Dedifferentiated amniotic fluid mesenchymal stem cell (primary cell): ENCODE measurements around the gene MYOM3.

Experiments
- DNase-seq: peaks from one replicate; pipeline ENCODE4 v3.0.0-alpha.2; 2016; ENCODE audit errors: extremely low spot score

The MYOM3 gene

DNA sequence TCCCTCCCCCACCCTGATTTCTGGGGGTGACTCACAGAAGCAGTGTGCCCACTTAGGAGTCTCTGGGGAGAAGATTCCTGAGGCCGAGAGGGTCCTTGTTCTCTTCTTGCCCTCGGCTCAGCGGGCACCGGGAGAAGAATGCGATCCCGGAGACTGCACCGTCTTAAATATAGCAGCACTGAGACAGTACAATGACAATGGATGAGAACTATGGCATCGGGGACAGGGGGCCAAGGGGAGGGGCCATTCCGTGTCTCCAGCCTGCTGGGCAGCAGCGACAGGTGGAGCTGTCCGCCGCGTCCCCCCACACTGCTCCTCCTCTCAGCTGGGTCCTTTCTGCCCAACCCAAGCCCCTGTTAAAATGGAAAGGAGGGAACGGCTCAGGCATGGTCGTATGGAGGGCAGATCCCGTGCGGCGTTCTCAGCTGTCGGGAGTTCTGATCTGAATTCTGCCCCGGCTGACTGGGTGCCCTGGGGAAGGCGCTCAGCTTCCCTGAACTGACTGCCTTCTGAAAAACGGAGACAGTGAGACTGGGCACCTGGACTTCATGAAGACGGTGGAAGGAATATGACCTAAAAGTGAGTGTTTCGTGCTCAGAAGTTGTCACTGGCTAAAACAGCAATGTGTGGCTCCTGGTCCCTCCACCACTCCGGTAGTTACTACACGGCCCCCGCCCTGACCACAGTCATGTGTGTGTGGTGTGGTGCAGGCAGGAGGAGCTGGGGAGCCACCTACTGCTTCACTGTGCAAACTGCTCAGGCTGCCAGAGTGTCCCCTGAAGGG, at the start of gene MYOM3:
Gene MYOM3 (minus strand): TSS at position 140 of the 784 bp plus-strand sequence. CDS start 3,499 bp downstream, outside the sequence.
- no peak for DNase-seq

DNA sequence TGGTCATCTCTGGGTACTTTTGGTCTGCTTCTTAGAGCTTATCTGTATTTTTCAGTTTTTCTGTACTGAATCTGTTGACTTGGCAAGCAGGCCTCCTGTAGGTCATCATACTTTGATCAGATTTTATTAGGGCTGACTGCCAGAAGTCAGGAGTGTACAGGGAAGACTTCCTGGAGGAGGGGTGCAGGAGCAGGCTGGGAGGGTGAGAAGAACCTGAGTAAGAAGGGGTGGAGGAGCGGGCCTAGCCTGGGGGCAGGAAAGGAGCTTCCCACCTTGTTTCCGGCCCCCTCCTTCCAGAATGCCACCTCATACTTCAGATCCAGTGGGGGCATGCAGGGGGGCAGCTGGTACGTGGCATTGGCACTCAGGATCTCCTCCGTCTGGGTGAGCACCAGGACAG, 49.3 kb upstream of the MYOM3 start:
- no peak for DNase-seq

GRCh38 chr1:24159366-24159765, 47.4 kb upstream of the MYOM3 start:
- DNase-seq: no peak

- no peak for DNase-seq
These were observed 46.1 kb upstream of the MYOM3 start for GRCh38 chr1:24157918-24158481.

- DNase-seq: no peak
These were observed 44.8 kb upstream of the MYOM3 start for GRCh38 chr1:24156542-24157260.

DNA sequence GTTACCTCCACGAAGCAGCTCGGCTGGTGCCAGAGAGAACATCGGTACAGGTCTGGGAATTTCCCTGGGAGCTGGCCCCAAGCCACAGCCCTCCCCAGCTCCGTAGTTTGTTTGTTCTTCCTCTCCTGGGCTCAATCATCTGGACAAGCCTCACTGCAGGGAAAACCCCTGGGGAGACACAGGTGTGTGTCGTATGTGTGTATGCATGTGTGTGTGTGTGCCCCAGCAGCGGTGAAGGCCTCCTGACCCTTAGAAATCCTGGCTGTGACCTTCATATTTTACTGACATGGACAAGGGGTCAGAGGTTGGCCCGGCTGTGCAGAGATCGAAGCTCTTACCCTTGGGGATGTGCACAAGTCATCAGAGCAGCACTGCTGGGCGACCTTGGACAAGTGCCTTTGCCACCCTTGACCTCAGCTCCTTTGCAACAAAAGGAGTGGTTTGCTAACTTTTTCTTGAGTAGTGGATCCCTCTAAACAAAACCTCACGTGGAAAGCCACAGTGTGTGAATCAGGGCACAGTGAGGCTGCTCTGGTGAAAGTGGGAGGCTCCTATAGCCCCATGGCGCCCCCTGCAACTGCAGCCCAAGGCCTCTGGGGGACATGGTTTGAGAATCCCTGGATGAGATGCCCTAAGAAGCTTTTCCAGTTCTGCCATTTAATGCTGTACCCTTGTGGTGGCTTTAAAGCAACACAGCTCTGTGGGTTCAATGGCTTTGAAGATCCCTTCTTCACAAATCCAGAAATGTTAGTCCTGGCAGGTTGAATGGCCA, 43.3 kb upstream of the MYOM3 start:
- DNase-seq: no peak

GRCh38 chr1:24154215-24154614, 42.3 kb upstream of the MYOM3 start:
- DNase-seq: no peak

DNA sequence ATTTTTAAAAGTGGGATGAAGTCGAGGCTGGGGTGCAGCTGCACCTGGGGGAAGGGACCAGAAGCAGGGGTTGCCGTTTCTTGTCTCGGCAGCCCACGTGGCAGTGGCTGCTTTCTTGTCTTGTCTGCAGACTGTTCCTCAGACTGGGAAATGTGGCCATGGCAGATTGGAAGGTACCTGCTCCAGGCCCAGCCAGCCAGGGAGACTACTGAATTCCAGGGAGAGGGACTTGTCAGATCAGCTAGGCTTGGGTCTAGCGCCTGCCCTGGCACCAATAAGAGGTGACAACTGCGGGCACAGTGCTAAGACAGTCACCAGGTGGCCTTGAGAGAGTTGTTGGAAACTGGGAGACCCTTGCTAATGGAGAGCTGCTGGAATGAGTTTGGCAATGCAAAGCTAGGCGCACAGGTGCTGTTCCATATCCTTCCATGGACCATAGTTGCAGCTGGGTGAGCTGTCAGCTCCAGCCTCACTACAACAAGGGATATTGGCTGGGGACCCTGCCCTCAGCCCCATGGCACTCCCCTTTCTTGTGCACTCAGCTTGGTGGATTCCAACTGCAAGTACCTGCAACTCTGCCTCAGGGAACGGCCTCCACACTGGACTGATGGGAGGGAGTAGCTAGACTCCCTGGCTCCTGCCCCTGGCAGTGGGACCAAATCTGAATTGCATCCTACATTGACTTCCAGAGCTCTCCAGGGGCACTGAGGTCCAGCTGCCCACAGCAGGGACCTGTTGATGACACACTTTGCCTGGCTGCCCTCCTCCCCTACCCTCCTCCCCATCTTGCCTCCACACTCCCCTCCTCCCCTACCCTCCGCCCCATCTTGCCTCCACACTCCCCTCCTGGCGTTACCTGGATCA, 40.9 kb upstream of the MYOM3 start:
- no peak for DNase-seq

DNA sequence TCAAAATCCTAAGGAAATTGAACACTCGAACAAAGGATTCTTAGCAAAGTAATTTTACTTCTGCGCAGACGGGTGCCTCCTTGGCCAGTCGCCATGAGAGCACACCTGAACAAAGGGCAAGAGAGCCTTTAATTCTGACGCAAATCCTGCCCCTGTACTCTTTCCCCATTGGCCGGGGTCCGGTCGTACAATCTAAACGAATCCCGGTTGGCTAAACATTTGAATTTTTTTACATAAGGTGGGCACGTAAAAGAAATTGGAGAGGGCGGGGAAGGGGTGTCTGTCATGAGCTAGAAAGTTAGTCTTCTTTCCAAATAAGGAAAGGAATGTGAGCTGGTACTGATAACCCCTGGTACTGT, 39.2 kb upstream of the MYOM3 start:
- no peak for DNase-seq

- peak; percentile 52 for DNase-seq
These were observed 38.6 kb upstream of the MYOM3 start for GRCh38 chr1:24150234-24151174.

DNA sequence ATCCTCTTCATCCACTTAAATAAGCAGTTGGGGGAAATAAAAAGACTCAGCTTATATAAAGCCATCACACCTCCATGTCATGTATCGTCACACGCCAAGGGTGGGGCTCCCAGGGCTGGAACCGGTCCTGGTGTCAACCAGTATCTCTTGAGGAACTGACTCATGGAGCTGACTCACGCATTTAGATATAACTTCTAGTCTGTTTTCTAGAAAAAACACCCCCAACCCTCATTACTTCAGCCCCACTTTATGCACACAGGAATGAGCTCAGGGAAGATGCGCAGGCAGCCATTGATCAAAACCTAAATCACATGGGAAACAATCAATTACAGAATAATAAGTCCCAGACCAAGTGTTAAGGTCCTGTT, 37.9 kb upstream of the MYOM3 start:
- no peak for DNase-seq

DNA sequence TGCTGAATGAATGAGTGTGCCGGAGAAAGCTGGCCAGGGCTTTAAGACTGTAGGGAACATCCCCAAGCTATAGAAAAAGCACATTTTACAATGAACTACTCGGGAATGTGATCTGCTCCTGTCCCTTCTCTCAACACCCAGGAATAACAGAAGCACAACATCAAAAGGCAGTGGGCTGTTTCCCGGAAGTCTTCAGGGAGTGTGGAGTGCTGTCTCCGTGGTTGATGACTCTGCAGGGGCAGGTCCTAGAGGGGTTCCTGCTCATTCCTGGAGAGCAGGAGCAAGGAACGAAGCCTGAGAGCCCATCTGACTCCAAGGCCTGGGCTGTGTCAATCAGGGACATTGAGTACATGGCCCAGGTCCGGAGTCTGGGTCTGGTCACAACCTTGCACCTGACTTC, 35.9 kb upstream of the MYOM3 start:
- no peak for DNase-seq

- DNase-seq: no peak
These were observed 35.3 kb upstream of the MYOM3 start for GRCh38 chr1:24147194-24147593.

- DNase-seq: no peak
These were observed 30.9 kb upstream of the MYOM3 start, which contains the start of gene IL22RA1 for GRCh38 chr1:24142546-24143534. Gene IL22RA1 (minus strand): TSS chr1:24143140. CDS start chr1:24143082, 58 bp downstream.

GRCh38 chr1:24141311-24141997, 29.5 kb upstream of the MYOM3 start:
- DNase-seq: no peak

DNA sequence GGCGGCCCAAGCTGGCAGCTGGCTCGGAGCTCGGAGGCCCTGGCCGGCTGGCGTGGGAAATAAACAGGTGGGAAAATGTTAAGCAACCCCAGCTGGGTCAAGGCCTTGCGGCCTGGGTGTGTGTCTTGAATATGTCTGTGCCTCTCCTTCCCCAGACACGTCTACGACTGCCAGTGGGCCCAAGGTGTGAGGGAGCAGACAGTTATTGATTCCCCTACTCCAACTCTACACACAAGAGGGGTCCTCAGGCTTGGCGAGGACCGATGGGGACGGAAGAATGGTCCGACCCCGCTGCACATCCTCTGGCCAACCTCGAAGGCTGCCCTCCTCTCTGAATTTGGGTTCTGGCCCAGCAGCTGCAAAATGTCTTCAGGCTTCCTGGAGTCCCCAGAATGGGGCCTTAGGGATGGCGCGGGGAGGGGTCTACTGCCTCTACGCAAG, 28.8 kb upstream of the MYOM3 start:
- no peak for DNase-seq

DNA sequence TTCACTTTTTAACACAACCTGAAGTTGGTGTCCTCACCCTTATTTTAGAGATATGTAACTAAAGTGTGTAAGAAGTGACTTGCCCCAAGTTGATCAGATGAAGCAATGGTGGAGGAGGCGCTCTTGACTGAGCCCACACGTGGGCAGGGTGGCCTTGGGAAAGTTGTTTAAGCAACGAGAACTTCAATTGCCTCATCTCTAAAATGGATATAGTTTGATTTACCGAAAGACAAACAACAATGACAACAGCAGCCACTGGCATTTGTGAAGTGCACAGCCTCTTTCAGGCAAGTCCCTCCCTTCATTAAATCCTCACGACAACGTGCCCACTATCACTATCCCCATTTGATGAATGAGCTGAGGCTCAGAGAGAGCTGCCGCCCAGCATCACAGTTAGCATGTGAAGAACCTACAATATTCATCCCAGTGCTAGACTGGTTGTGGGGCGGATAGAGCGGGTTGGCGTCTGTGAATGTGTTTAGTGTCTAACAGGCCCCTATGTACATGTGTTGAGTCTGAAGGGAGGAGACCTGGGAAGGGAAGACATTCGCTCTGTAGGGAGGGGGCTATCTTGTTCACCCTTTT, 28.0 kb upstream of the MYOM3 start:
- no peak for DNase-seq

DNA sequence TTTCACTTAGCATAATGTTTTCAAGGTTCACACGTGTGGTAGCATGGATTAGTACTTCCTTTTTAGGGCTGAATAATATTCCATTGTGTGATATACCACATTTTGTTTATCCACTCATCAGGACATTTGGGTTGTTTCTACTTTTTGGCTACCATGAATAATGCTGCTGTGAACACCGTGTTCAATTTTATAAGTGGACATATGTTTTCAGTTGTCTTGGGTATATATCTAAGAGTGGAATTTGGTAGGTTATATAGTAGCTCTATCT, 27.2 kb upstream of the MYOM3 start:
- DNase-seq: no peak
